Activated CD8-positive, alpha-beta memory T cell treated with anti-CD3 and anti-CD28 coated beads, Interleukin-2, amount 10 ng/mL, durations not matched to agents 7 days and 5 days (primary cell): Measurements from ENCODE around the gene TMEM80. TPM values are rescaled to one million over a fixed set of nuclear protein-coding genes. Genes with fewer than 3 reads are reported as not detected.

ENCODE experiments used
- ATAC-seq: fragments of 150-1000 bp; cut with Tn5 transposase; one replicate; pipeline ENCODE4 v1.10.0; 2021; ENCODE audit warnings: moderate library complexity
- CTCF ChIA-PET: fragments of 350-600 bp; sonication (Branson Sonifier 250); formaldehyde crosslinking; loops from one replicate; lab custom pipeline; 2021; ENCODE audit warnings: antibody characterized with exemption; lab: Charles Lee
- DNase-seq: peaks from one replicate; pipeline ENCODE4 v3.0.0-alpha.2; 2020
- H3K27ac Mint-ChIP-seq: one replicate; pipeline ENCODE4 v1.8.0; 2021; ENCODE audit warnings: mild to moderate bottlenecking, mixed read lengths
- H3K27me3 Mint-ChIP-seq: one replicate; pipeline ENCODE4 v1.8.0; 2021; ENCODE audit warnings: mixed read lengths
- H3K36me3 Mint-ChIP-seq: one replicate; pipeline ENCODE4 v1.8.0; 2021; ENCODE audit warnings: mild to moderate bottlenecking, mixed read lengths
- H3K4me1 Mint-ChIP-seq: one replicate; pipeline ENCODE4 v1.8.0; 2021; ENCODE audit warnings: mixed read lengths
- H3K4me3 Mint-ChIP-seq: one replicate; pipeline ENCODE4 v1.8.0; 2021; ENCODE audit warnings: mild to moderate bottlenecking, moderate library complexity, mixed read lengths
- H3K9me3 Mint-ChIP-seq: one replicate; pipeline ENCODE4 v1.8.0; 2022; ENCODE audit warnings: low read depth, mixed read lengths
- total RNA-seq, 2 experiments: library from RNA; stranded (reverse); gene quantifications; one replicate each; pipeline ENCODE4 v1.2.3, GENCODE V29; 2021

TMEM80 gene
- total RNA-seq, 2 experiments from 2014 or later, result 23.5 to 26.0 TPM

DNA sequence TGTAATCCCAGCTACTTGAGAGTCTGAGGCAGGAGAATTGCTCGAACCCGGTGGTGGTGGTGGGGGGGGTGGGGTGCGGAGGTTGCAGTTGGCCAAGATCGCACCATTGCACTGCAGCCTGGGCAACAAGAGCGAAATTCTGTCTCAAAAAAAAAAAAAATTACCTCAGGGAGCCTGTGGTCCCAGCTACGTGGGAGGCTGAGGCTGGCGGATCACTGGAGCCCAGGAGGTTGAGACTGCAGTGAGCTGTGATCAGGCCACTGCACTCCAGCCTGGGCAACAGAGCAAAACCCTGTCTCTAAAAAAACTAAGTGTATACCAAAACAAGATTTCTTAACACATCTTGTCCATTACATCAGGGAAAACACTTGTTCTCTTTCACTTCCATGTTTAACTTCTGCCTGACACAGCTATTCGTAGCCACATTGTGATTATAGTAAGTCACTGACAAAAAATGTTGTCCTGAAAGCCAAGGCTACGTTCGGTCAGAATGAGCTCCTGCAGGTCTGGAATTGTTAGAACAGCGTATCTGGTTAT is 1.4 kb downstream of the TMEM80 start:
- H3K27ac Mint-ChIP-seq, result no peak overlapping the region
- peaks cover 39% of the 10 kb centered on the region for H3K4me1 Mint-ChIP-seq
- no peaks in the 10 kb centered on the region for H3K9me3 Mint-ChIP-seq
- DNase-seq (no peak), ATAC-seq (no peak)
- H3K27me3 Mint-ChIP-seq, result no peaks in the 10 kb centered on the region
- peaks cover 4% of the 10 kb centered on the region for H3K36me3 Mint-ChIP-seq
- CTCF ChIA-PET, result interaction anchor here (0.9 to 4.8 kb wide), 9 partner anchors 8 to 141 kb away, joined by 3 to 104 read pairs (median 5); no protein-coding TSS in a partner anchor
- peak overlapping the region; percentile 84 for H3K4me3 Mint-ChIP-seq

GRCh38 chr11:697811-698311 is 2.2 kb downstream of the TMEM80 start:
- Mint-ChIP-seq H3K4me3 (no peak overlapping the region), H3K9me3 (no peaks in the 10 kb centered on the region), H3K4me1 (peaks cover 33% of the 10 kb centered on the region), H3K27me3 (no peaks in the 10 kb centered on the region), H3K36me3 (peaks cover 4% of the 10 kb centered on the region), H3K27ac (peak overlapping the region; percentile 56)
- no peak for ATAC-seq
- DNase-seq, result no peak
- CTCF ChIA-PET, result interaction anchor here (4.8 kb wide), 1 partner anchor 27 kb away, joined by 104 read pairs; no protein-coding TSS in a partner anchor

DNA sequence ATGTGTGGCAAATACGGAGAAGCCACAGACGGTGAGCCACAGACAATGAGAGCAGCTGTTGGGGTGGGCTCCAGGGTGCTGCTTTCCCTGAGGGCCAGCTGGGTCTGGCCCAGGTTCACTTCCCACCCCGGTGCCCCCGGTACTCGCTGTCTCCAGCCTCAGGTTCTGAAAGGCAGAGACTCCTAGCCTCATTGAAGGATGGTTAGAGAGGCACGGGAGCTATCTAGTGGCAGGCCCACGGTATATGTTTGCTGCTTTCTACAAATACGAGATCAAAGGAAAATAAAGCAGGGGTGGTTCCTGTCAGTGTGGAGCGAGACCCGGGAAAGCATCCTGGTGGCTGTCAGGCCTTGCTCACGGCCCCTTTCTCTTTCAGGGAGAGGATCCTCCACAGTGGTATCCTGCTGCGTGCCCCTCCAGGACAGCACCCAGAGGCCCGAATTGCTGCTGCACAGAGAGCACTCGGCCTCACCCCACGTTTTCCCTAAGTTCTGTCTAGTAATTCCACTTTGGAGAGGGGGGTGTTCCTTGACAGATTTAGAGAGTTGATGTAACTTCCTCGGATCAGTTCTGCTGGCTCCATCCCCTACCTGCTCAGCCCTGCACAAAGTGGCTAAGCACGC is 3.0 kb downstream of the TMEM80 start:
- Mint-ChIP-seq H3K9me3 (no peaks in the 10 kb centered on the region), H3K4me3 (no peak overlapping the region), H3K27ac (peak overlapping the region; percentile 56), H3K27me3 (no peaks in the 10 kb centered on the region), H3K36me3 (peaks cover 2% of the 10 kb centered on the region), H3K4me1 (peaks cover 25% of the 10 kb centered on the region)
- DNase-seq (no peak), ATAC-seq (no peak)
- CTCF ChIA-PET, result interaction anchor here (4.8 kb wide), 1 partner anchor 26 kb away, joined by 104 read pairs; no protein-coding TSS in a partner anchor

- Mint-ChIP-seq H3K27me3 (no peaks in the 10 kb centered on the region), H3K4me3 (no peak overlapping the region), H3K9me3 (no peaks in the 10 kb centered on the region), H3K27ac (no peak overlapping the region), H3K36me3 (peaks cover 2% of the 10 kb centered on the region), H3K4me1 (peaks cover 25% of the 10 kb centered on the region)
- no peak for ATAC-seq
- CTCF ChIA-PET, result interaction anchor here (4.8 kb wide), 1 partner anchor 26 kb away, joined by 104 read pairs; no protein-coding TSS in a partner anchor
- DNase-seq, result no peak
Measured at GRCh38 chr11:699116-699508, 3.5 kb downstream of the TMEM80 start.

DNA sequence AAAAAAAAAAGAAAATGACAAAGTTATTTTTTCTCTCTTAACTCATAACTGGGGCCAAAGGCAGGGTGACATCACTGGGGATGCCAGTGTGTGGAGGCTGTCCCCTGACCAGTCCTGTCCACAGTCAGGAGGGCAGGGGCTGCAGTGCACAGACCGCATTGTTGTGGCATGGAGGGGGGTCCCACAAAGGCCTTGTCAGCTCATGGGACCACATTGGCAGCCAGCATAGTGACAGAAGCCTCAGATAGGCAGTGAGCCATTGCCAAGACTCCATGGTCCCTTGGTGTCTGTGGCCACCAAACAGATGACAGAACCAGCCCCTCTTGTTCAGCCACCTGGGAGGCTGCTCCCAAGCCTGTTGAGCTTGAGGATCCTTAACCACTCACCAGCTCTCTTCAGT is 4.1 kb downstream of the TMEM80 start:
- no peaks in the 10 kb centered on the region for H3K27me3 Mint-ChIP-seq
- DNase-seq, result no peak
- no peaks in the 10 kb centered on the region for H3K9me3 Mint-ChIP-seq
- H3K4me1 Mint-ChIP-seq, result peaks cover 22% of the 10 kb centered on the region
- CTCF ChIA-PET, result interaction anchor here (1.1 kb wide), 2 partner anchors 132 to 144 kb away, joined by 3 read pairs; no protein-coding TSS in a partner anchor
- H3K27ac Mint-ChIP-seq, result no peak overlapping the region
- ATAC-seq, result no peak
- H3K4me3 Mint-ChIP-seq, result no peak overlapping the region
- H3K36me3 Mint-ChIP-seq, result peaks cover 2% of the 10 kb centered on the region

DNA sequence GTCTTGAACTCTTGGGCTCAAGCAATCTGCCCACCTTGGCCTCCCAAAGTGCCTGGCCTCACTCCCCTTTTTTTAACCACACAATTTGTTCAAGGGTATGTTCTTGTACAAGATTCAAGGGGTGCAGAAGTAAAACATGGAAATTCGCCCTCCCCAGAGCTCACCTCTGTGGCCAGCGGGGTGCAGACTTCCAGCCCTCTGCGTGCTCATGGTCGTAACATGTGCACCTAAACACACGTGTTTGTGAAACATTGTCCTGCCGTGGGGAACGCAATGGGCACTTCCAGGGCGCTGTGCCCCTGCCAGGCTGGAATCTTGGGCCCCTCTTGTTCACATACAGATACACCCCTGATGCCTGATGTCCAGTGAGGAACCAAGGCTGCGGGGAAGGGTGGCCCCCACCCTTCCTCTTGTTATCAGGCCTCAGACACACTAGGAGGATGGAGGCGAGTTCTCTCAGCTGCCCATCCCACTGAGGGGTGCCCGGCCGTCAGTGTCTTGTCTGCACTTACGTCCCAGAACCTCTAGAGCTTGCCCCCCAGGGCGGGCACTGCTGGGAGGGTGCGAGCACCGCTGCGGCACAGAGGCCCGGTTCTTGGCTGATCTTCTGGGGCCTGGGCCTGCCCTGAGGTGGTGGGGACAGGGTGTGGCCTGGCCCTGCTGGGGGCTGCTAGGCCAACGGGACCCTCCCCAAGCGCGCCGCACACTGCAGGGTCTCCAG is 6.3 kb downstream of the TMEM80 start:
- ATAC-seq, result no peak
- no peaks in the 10 kb centered on the region for H3K9me3 Mint-ChIP-seq
- H3K36me3 Mint-ChIP-seq, result peaks cover 2% of the 10 kb centered on the region
- DNase-seq, result no peak
- H3K27ac Mint-ChIP-seq, result no peak overlapping the region
- CTCF ChIA-PET, result interaction anchor here (1.1 kb wide), 1 partner anchor 182 kb away, joined by 3 read pairs; no protein-coding TSS in a partner anchor
- H3K4me3 Mint-ChIP-seq, result no peak overlapping the region
- peaks cover 3% of the 10 kb centered on the region for H3K27me3 Mint-ChIP-seq
- H3K4me1 Mint-ChIP-seq, result peaks cover 14% of the 10 kb centered on the region

GRCh38 chr11:702462-703461 is 7.1 kb downstream of the TMEM80 start:
- H3K27me3 Mint-ChIP-seq, result peaks cover 10% of the 10 kb centered on the region
- ATAC-seq (no peak), DNase-seq (no peak)
- H3K27ac Mint-ChIP-seq, result no peak overlapping the region
- H3K36me3 Mint-ChIP-seq, result peaks cover 2% of the 10 kb centered on the region
- no peaks in the 10 kb centered on the region for H3K9me3 Mint-ChIP-seq
- H3K4me1 Mint-ChIP-seq, result peaks cover 7% of the 10 kb centered on the region
- no peak overlapping the region for H3K4me3 Mint-ChIP-seq
- CTCF ChIA-PET, result interaction anchor here (1.2 to 1.3 kb wide), 3 partner anchors 12 to 20 kb away, joined by 3 read pairs; no protein-coding TSS in a partner anchor

GRCh38 chr11:703506-703905 is 7.9 kb downstream of the TMEM80 start:
- Mint-ChIP-seq H3K4me3 (no peak overlapping the region), H3K27ac (no peak overlapping the region), H3K36me3 (peaks cover 2% of the 10 kb centered on the region), H3K4me1 (peaks cover 2% of the 10 kb centered on the region), H3K27me3 (peaks cover 10% of the 10 kb centered on the region), H3K9me3 (no peaks in the 10 kb centered on the region)
- ATAC-seq (no peak), DNase-seq (no peak)
- CTCF ChIA-PET, result interaction anchor here (1.2 to 1.3 kb wide), 3 partner anchors 13 to 19 kb away, joined by 3 read pairs; no protein-coding TSS in a partner anchor

- H3K4me3 Mint-ChIP-seq, result no peak overlapping the region
- ATAC-seq (no peak), DNase-seq (no peak)
- peaks cover 10% of the 10 kb centered on the region for H3K27me3 Mint-ChIP-seq
- H3K4me1 Mint-ChIP-seq, result peaks cover 2% of the 10 kb centered on the region
- H3K36me3 Mint-ChIP-seq, result peaks cover 2% of the 10 kb centered on the region
- H3K9me3 Mint-ChIP-seq, result no peaks in the 10 kb centered on the region
- H3K27ac Mint-ChIP-seq, result no peak overlapping the region
- CTCF ChIA-PET, result interaction anchor here (0.8 to 1.5 kb wide), 4 partner anchors 8 to 52 kb away, joined by 3 to 7 read pairs (median 3); no protein-coding TSS in a partner anchor
Measured at GRCh38 chr11:704228-704674, 8.6 kb downstream of the TMEM80 start.

DNA sequence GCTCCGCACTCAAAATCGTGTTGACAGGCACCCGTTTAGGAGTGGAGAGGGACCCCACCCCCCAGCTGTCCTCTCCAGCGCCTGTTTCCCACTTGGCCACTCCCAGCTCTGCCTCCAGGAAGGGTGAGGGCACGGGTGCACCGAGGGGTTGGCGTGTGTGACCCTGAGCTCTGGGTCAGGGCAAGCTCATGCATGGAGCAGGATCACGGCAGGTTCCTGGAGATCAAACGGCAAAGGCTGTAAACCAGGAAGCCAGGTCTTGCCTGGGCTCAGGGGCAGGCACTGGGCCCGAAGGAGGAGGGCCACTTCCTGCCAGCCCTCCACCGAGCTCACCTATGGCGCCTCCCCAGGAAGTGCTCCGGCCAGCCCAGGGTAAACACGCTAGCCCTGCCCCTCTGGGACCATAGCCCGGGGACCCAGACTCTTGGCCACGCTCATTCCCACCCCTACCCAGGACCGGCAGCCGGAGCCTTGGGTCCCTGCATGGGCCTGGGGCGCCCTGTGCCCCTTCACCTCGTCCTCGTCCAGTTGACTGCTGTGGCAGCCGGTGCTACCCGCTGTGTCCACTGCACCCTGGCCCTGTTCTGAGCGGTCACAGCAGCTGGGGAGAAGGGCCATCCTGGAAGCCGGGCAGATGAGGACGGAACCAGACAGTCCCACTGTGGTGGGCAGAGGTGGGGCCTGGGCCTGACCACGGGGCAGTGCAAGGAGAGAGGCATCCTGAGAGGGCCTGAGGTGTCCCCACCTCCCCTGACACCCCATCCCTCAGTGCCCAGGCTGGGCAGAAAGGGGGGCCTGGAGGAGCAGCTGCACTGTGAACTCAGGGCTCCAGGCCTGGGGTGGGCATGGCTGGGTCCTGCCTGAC is 9.4 kb downstream of the TMEM80 start:
- H3K27me3 Mint-ChIP-seq, result peaks cover 10% of the 10 kb centered on the region
- peaks cover 2% of the 10 kb centered on the region for H3K4me1 Mint-ChIP-seq
- ATAC-seq (no peak), DNase-seq (no peak)
- H3K4me3 Mint-ChIP-seq, result no peak overlapping the region
- CTCF ChIA-PET, result interaction anchor here (0.8 to 1.5 kb wide), 3 partner anchors 9 to 53 kb away, joined by 3 to 7 read pairs (median 3); no protein-coding TSS in a partner anchor
- H3K36me3 Mint-ChIP-seq, result peaks cover 2% of the 10 kb centered on the region
- no peak overlapping the region for H3K27ac Mint-ChIP-seq
- H3K9me3 Mint-ChIP-seq, result no peaks in the 10 kb centered on the region

- ATAC-seq, result peak; percentile 12
- no peak within 1 kb of the TSS for H3K4me3 Mint-ChIP-seq
Measured at GRCh38 chr11:705646-706438, 10.2 kb downstream of the TMEM80 start, which contains the start of gene EPS8L2. TSS of gene EPS8L2 (plus strand) at chr11:706231. CDS start at chr11:709408, 3,177 bp downstream.

More at GRCh38 chr11:705646-706438, 10.2 kb downstream of the TMEM80 start, which contains the start of gene EPS8L2:
- no peak within 1 kb of the TSS for H3K27ac Mint-ChIP-seq
- no peak for DNase-seq
- peaks cover 2% of the 10 kb centered on the region for H3K4me1 Mint-ChIP-seq
- H3K9me3 Mint-ChIP-seq, result no peaks in the 10 kb centered on the region
- CTCF ChIA-PET, result interaction anchor here (1.5 kb wide), 1 partner anchor 9 kb away, joined by 7 read pairs; no protein-coding TSS in a partner anchor
- H3K36me3 Mint-ChIP-seq, result no peaks in the 10 kb centered on the region
- H3K27me3 Mint-ChIP-seq, result peaks cover 11% of the 10 kb centered on the region
